Large intestine (tissue), 1 donor: Measurements from ENCODE around the gene NPAS1. TPM values are rescaled to one million over a fixed set of nuclear protein-coding genes. Genes with fewer than 3 reads are reported as not detected.

Source experiments
- polyA plus RNA-seq: library from polyadenylated mRNA; unstranded; fragments of 120-200 nt; gene quantifications from one replicate; pipeline ENCODE4 v1.2.1, GENCODE V29; 2013

Gene NPAS1
- polyA plus RNA-seq, 1 donor = 0.49 TPM

Other genes with a start within 250 kb of the NPAS1 start
- 84.9 TPM for gene SLC1A5, start 231.2 kb upstream of the NPAS1 start, polyA plus RNA-seq
- 78.8 TPM for gene AP2S1, start 169.0 kb upstream of the NPAS1 start, polyA plus RNA-seq
- gene ARHGAP35, start 158.8 kb upstream of the NPAS1 start, polyA plus RNA-seq = 42.8 TPM
- gene TMEM160, start 28.8 kb downstream of the NPAS1 start, polyA plus RNA-seq = 12.8 TPM
- gene ZC3H4, start 93.9 kb downstream of the NPAS1 start, polyA plus RNA-seq = 27.4 TPM
- gene SAE1, start 111.0 kb downstream of the NPAS1 start, polyA plus RNA-seq = 61.0 TPM
- 2.1 TPM for gene BBC3, start 211.4 kb downstream of the NPAS1 start, polyA plus RNA-seq
- 23.2 TPM for gene CCDC9, start 236.7 kb downstream of the NPAS1 start, polyA plus RNA-seq